GM12878 (cell line): ENCODE measurements around the gene SFXN1. TPM values are rescaled to one million over a fixed set of nuclear protein-coding genes. Genes with fewer than 3 reads are reported as not detected.

Experiments
- ATAC-seq: fragments of 200-7000 bp; cut with Tn5 transposase; 3 replicates; pipeline ENCODE4 v1.9.1; 2020; ENCODE audit warnings: mild to moderate bottlenecking, moderate library complexity
- BruUV-seq: library from RNA; stranded (reverse); fragments of 400-500 nt; replicated peaks from 2 replicates; lab custom pipeline; 2021; lab: Mats Ljungman, UMichigan
- CTCF ChIA-PET: fragments of 300-600 bp; sonication (Branson Sonifier 250); formaldehyde crosslinking; extraction: SDS; loops from one replicate; lab custom pipeline; 2021; ENCODE audit warnings: inconsistent platforms; lab: Yijun Ruan, JAX
- POLR2A ChIA-PET: fragments of 350-600 bp; formaldehyde crosslinking; extraction: SDS; loops from one replicate; lab custom pipeline; 2021; ENCODE audit warnings: inconsistent platforms; lab: Charles Lee
- RAD21 ChIA-PET: fragments of 300-600 bp; sonication (Branson Sonifier 250); formaldehyde crosslinking; loops from one replicate; lab custom pipeline; 2023; ENCODE audit warnings: antibody characterized with exemption; ENCODE audit not compliant: unreplicated experiment; lab: Charles Lee
- SMC1A ChIA-PET: fragments of 300-600 bp; sonication (Branson Sonifier 250); formaldehyde crosslinking; loops from one replicate; lab custom pipeline; 2023; ENCODE audit not compliant: unreplicated experiment, uncharacterized antibody; lab: Charles Lee
- DNase-seq: peaks from one replicate; pipeline ENCODE4 v3.0.0-alpha.2; 2011; ENCODE audit warnings: low read depth, low spot score
- FAIRE-seq: peaks from 3 replicates; lab custom pipeline; 2011; peaks lifted over from hg19 to GRCh38; lab: Jason Lieb, UNC
- H2AFZ ChIP-seq: 2 replicates; pipeline ENCODE4 v1.6.0; 2011; ENCODE audit warnings: low read depth, low read length, control low read depth; ENCODE audit not compliant: control insufficient read depth
- H3K27ac ChIP-seq: 2 replicates; pipeline ENCODE4 v1.5.1; 2011; ENCODE audit warnings: control low read depth; ENCODE audit not compliant: control insufficient read depth, insufficient read depth
- H3K27me3 ChIP-seq, 2 experiments: replicated peaks in 1 of 2; 2 replicates each; pipeline versions ENCODE4 v1.6.0 to v1.6.1; 2011; ENCODE audit warnings: low read length in 1 of 2; ENCODE audit not compliant: control insufficient read depth in 2 of 2, insufficient read depth in 2 of 2
- H3K36me3 ChIP-seq, 2 experiments: 2 replicates each; pipeline ENCODE4 v1.5.1; 2011; ENCODE audit warnings: low read length in 1 of 2; ENCODE audit not compliant: control insufficient read depth in 2 of 2, insufficient read depth in 2 of 2
- H3K4me1 ChIP-seq: 2 replicates; pipeline ENCODE4 v1.6.1; 2011; ENCODE audit warnings: mild to moderate bottlenecking, low read length, moderate library complexity, mixed read lengths; ENCODE audit not compliant: control insufficient read depth, insufficient read depth
- H3K4me2 ChIP-seq: 2 replicates; pipeline ENCODE4 v1.6.0; 2011; ENCODE audit warnings: control low read depth; ENCODE audit not compliant: control insufficient read depth, insufficient read depth
- H3K4me3 ChIP-seq: fragments of 200-600 bp; sonication (generic); 2 replicates; pipeline ENCODE4 v1.5.1; 2016
- H3K79me2 ChIP-seq: 2 replicates; pipeline ENCODE4 v1.6.0; 2011; ENCODE audit warnings: low read length; ENCODE audit not compliant: control insufficient read depth, insufficient read depth
- H3K9ac ChIP-seq: 2 replicates; pipeline ENCODE4 v1.8.0; 2011; ENCODE audit warnings: low read length, control low read depth, mixed read lengths; ENCODE audit not compliant: control insufficient read depth, insufficient read depth
- H3K9me3 ChIP-seq: replicated peaks from 3 replicates; pipeline ENCODE4 v1.5.1; 2011; ENCODE audit warnings: mild to moderate bottlenecking, low read length; ENCODE audit not compliant: control insufficient read depth, insufficient read depth
- H4K20me1 ChIP-seq: 2 replicates; pipeline ENCODE4 v1.6.0; 2011; ENCODE audit not compliant: control insufficient read depth, insufficient read depth
- KDM1A ChIP-seq: fragments of 200-600 bp; sonication (generic); IDR thresholded peaks from 2 replicates; pipeline ENCODE4 v1.6.1; 2016; ENCODE audit warnings: borderline replicate concordance
- RUNX3 ChIP-seq: IDR thresholded peaks from 2 replicates; pipeline ENCODE4 v1.6.1; 2012; ENCODE audit warnings: low read length, inconsistent platforms
- WGBS: methylation state at CpG from one replicate; pipeline ENCODE4 v1.1.6; 2016; ENCODE audit warnings: low lambda C conversion rate; ENCODE audit not compliant: insufficient replicate concordance, insufficient coverage; ENCODE audit errors: missing lambda C conversion rate; 5-methylcytosine and 5-hydroxymethylcytosine counted together
- in situ Hi-C: fragments of 300-500 bp; cut with MboI; formaldehyde crosslinking; loops from 9 replicates; pipeline ENCODE4 v1.14.3; 2018; ENCODE audit warnings: mixed read lengths
- intact Hi-C: fragments of 100-400 bp; cut with micrococcal nuclease; formaldehyde crosslinking; loops from one replicate; pipeline ENCODE4 v1.14.2; 2022; ENCODE audit not compliant: unreplicated experiment
- polyA plus RNA-seq, 11 experiments: library from polyadenylated mRNA; depleted of rRNA in 4 of 11; unstranded in 6 of 11; stranded (reverse) in 5 of 11; fragments of >200 nt; fragmentation: Nextera tagmentation in 4 of 11; fragmentation: Illumina TruSeq in 1 of 11; extraction: Ambion mirVana in 4 of 11; extraction: Trizol in 1 of 11; gene quantifications; 1 replicate in 1 of 11; 2 replicates in 10 of 11; pipeline versions ENCODE4 v1.2.1 to v1.2.3, GENCODE V29; 2011 to 2016; ENCODE audit warnings: inconsistent platforms in 2 of 11, missing spikeins in 2 of 11, low read depth in 1 of 11
- total RNA-seq, 4 experiments: library from RNA; depleted of rRNA in 3 of 4; stranded (reverse); fragments of >200 nt in 3 of 4; fragmentation: Illumina TruSeq in 1 of 4; extraction: Trizol in 1 of 4; gene quantifications; 2 replicates each; pipeline versions ENCODE4 v1.2.1 to v1.2.3, GENCODE V29; 2013 to 2021
- TF ChIP-seq, protein P1 (sequence below): fragments of 450-650 bp; formaldehyde crosslinking; IDR thresholded peaks from 2 replicates; pipeline ENCODE4 v1.5.0; 2022; ENCODE audit warnings: mild to moderate bottlenecking, missing genetic modification characterization

Gene SFXN1
- total and polyA plus RNA-seq, 10 of the 15 experiments (the other 5 are each of a cell fraction or from before 2014, with no cell fraction given) = 18.0 to 248 (median 103) TPM

DNA sequence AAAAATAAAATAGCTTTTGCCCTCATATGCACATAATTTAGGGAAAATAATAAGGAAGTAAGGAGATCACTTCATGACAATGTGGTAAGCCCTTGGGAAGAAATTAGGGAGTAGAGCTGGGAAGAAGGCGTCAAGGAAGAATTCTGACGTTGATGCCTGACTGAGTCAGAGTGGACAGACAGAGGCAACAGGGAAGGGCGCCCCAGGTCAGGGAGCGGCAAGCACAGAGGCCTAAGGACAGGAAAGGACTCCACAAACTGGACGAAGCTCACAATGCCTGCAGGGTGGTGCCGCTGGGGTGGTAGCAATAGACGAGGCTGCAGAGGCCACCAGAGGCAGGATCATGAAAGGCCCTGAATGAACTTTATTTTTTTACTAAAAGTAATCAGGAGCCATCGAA lies 42.0 kb upstream of the SFXN1 start:
- Histone ChIP-seq H3K27me3 (peaks cover 0 to 2% of the 10 kb centered on the region in 2 experiments; a peak in 3 of 4 replicates), H3K4me1 (no peaks in the 10 kb centered on the region), H3K79me2 (no peaks in the 10 kb centered on the region), H3K9ac (no peak overlapping the region), H4K20me1 (no peaks in the 10 kb centered on the region), H3K36me3 (no peaks in the 10 kb centered on the region), H3K9me3 (no peaks in the 10 kb centered on the region), H3K4me3 (no peak overlapping the region), H2AFZ (no peak overlapping the region), H3K27ac (no peak overlapping the region), H3K4me2 (no peak overlapping the region)
- DNase-seq (no peak), FAIRE-seq (no peak), ATAC-seq (no peak)
- in situ Hi-C loops = no loop called here
- ChIA-PET POLR2A (no interaction called here), SMC1A (no interaction called here), RAD21 (no interaction called here), CTCF (no interaction called here)
- intact Hi-C loops = no loop called here
- 26% methylated on average over 8 of the region's 8 CpGs for WGBS
- BruUV-seq = no TSS peak
- TF ChIP-seq, protein P1, sequence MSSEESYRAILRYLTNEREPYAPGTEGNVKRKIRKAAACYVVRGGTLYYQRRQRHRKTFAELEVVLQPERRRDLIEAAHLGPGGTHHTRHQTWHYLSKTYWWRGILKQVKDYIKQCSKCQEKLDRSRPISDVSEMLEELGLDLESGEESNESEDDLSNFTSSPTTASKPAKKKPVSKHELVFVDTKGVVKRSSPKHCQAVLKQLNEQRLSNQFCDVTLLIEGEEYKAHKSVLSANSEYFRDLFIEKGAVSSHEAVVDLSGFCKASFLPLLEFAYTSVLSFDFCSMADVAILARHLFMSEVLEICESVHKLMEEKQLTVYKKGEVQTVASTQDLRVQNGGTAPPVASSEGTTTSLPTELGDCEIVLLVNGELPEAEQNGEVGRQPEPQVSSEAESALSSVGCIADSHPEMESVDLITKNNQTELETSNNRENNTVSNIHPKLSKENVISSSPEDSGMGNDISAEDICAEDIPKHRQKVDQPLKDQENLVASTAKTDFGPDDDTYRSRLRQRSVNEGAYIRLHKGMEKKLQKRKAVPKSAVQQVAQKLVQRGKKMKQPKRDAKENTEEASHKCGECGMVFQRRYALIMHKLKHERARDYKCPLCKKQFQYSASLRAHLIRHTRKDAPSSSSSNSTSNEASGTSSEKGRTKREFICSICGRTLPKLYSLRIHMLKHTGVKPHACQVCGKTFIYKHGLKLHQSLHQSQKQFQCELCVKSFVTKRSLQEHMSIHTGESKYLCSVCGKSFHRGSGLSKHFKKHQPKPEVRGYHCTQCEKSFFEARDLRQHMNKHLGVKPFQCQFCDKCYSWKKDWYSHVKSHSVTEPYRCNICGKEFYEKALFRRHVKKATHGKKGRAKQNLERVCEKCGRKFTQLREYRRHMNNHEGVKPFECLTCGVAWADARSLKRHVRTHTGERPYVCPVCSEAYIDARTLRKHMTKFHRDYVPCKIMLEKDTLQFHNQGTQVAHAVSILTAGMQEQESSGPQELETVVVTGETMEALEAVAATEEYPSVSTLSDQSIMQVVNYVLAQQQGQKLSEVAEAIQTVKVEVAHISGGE (CRISPR knock-in tag) = no peak
- TF ChIP-seq RUNX3 (no peak), KDM1A (no peak)
